Omental fat pad (tissue), 4 donors: ENCODE results near the gene KIR2DL4. TPM values are rescaled to one million over a fixed set of nuclear protein-coding genes. Genes with fewer than 3 reads are reported as not detected.
"Not testable (repeated sequence)": the region's sequence is repeated elsewhere in the genome, so short reads cannot be mapped to it uniquely, and the experiment has no call there.

ENCODE experiments used
- ATAC-seq: fragments of 150-250 bp; one replicate; pipeline ENCODE4 v1.9.1; 2016; ENCODE audit warnings: mild to moderate bottlenecking, moderate library complexity; ENCODE audit not compliant: low FRiP score
- DNase-seq: peaks from one replicate; pipeline ENCODE4 v3.0.0-alpha.2; 2019; ENCODE audit warnings: low spot score
- CTCF ChIP-seq, 3 donors: fragments of 450-650 bp; IDR thresholded peaks; one replicate each; pipeline ENCODE4 v1.5.1; 2016 to 2017; ENCODE audit warnings: antibody characterized with exemption in 3 of 3, mild to moderate bottlenecking in 3 of 3, moderate library complexity in 2 of 3
- total RNA-seq, 4 donors: library from RNA; depleted of rRNA; stranded (reverse); fragments of >200 nt; gene quantifications; one replicate each; pipeline ENCODE4 v1.1.0, GENCODE V29; 2016

The KIR2DL4 gene
- total RNA-seq, 4 donors from 2014 or later, result 0.72 TPM; not detected in 3

DNA sequence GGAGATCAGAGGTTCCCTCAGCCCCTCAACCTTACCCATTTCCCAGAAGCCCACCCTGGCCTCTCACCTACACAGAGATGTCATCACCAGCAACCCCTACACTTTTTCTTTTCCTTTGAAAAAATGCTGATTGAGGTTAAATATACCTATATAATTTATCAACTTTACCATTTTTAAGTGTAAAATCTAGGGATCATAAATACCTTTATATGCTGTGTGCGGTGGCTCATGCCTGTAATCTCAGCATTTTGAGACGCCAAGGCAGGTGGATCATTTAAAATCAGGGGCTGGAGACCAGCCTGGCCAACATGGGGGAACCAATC, 3.1 kb downstream of the KIR2DL4 start:
- no peak for DNase-seq
- TF ChIP-seq CTCF (IDR thresholded peaks at IDR 0.05), result no peak
- no peak for ATAC-seq

DNA sequence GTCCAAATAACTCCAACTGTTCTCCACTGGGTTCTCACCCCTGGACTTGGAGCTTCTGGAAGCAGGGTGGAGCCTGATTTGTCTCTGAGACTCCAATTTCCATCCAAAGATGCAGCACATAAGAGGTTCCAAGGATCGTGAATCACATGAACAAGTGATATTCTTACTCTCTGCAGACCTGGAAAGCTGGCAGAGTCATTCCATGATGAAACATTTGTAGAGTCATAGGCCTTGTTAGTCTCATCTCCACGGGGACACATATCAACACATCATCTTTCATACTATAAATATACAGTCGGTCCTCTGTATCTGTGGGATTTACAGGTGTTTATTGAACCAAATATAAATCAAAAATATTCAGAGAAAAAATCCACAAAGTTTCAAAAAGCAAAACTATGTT, 11.2 kb downstream of the KIR2DL4 start:
- not testable (repeated sequence) for DNase-seq, ATAC-seq

- DNase-seq, ATAC-seq: not testable (repeated sequence)
Observed at GRCh38 chr19:54816251-54816650, 12.8 kb downstream of the KIR2DL4 start, which contains the start of gene KIR3DL1. KIR3DL1 (plus strand) TSS chr19:54816468.

GRCh38 chr19:54817670-54818536, 14.5 kb downstream of the KIR2DL4 start:
- no peak for DNase-seq
- TF ChIP-seq CTCF (IDR thresholded peaks at IDR 0.05), result no peak
- no peak for ATAC-seq

- not testable (repeated sequence) for ATAC-seq, DNase-seq
Observed at GRCh38 chr19:54824416-54824815, 21.0 kb downstream of the KIR2DL4 start.

GRCh38 chr19:54825326-54825725, 21.9 kb downstream of the KIR2DL4 start:
- not testable (repeated sequence) for DNase-seq, ATAC-seq

- not testable (repeated sequence) for ATAC-seq
Observed at GRCh38 chr19:54828064-54828463, 24.7 kb downstream of the KIR2DL4 start.

DNA sequence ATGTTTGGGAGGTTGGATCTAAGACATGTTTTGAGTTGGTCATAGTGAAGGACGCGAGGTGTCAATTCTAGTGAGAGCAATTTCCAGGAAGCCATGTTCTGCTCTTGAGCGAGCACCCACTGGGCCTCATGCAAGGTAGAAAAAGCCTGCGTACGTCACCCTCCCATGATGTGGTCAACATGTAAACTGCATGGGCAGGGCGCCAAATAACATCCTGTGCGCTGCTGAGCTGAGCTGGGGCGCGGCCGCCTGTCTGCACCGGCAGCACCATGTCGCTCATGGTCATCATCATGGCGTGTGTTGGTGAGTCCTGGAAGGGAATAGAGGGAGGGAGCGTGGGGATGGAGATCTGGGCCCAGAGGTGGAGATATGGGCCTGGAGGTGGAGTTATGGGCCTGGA, 29.1 kb downstream of the KIR2DL4 start, which contains the start of gene KIR2DS4:
Gene KIR2DS4 (plus strand): TSS at position 181 of the 400 bp plus-strand sequence.
- ATAC-seq, DNase-seq: not testable (repeated sequence)

More at GRCh38 chr19:54828064-54828463, 24.7 kb downstream of the KIR2DL4 start:
- not testable (repeated sequence) for DNase-seq

DNA sequence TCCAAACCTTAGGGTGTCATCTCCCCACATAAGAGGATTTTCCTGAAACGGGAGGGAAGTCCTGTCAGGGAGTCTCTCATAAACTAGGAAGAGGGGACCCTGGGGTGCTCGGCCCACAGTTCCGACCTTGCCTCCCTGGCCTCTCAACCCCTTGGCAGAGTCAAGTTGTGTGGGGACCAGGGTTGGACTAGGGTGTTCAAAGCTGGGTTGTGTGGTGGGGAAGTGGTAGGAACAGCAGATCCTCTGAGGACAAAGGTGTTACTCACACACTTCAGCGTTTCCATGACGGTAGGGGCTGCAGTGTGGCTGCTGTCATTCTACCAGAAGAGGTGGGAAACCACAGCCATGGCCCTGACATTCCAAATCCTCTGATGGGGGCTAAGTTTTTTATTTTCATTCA, 31.7 kb downstream of the KIR2DL4 start:
- not testable (repeated sequence) for ATAC-seq, DNase-seq

DNA sequence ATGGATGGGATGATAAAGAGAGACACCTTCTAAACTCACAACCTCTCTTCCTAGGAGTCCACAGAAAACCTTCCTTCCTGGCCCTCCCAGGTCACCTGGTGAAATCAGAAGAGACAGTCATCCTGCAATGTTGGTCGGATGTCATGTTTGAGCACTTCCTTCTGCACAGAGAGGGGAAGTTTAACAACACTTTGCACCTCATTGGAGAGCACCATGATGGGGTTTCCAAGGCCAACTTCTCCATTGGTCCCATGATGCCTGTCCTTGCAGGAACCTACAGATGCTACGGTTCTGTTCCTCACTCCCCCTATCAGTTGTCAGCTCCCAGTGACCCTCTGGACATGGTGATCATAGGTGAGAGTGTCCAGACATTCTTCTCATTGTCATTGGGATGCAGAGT, 34.1 kb downstream of the KIR2DL4 start:
- ATAC-seq, DNase-seq: not testable (repeated sequence)

DNA sequence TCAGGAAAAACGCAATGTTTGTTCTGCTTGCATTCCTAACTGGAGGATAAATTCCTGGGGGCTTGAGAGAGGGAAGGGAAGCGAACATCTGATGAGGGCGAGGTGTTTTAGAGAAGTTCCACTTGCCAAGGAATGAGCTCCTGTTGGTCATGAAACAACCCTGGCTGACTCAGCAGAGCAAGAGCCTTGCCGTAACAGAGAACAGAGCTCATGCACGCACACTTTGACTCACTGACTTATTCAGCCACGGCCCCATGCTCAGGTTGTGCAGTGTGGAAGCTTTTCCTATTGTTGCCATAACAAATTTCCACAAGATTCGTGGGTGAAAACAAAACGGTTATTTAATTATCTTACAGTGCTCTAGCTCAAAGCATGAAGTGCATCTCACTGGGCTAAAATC, 39.8 kb downstream of the KIR2DL4 start:
- not testable (repeated sequence) for ATAC-seq, DNase-seq

- DNase-seq, ATAC-seq: not testable (repeated sequence)
Observed at GRCh38 chr19:54850061-54850640, 46.7 kb downstream of the KIR2DL4 start, which contains the start of gene KIR3DL2. KIR3DL2 (plus strand) TSS chr19:54850443; CDS start chr19:54850476, 33 bp downstream.
